C4-2B (cell line): Measurements from ENCODE around the gene TAP1.

ENCODE experiments used
- CTCF ChIP-seq: fragments of 450-650 bp; conservative IDR thresholded peaks from 2 replicates; pipeline ENCODE4 v1.5.1; 2017; ENCODE audit warnings: mild to moderate bottlenecking
- ZFX ChIP-seq: fragments of 450-650 bp; IDR thresholded peaks from 2 replicates; pipeline ENCODE4 v1.6.1; 2017

- TF ChIP-seq CTCF (no peak), ZFX (no peak)
Observed at GRCh38 chr6:32843331-32843978, 10.0 kb downstream of the TAP1 start.
